ENCODE measurements around the gene NCOA3.
"Not testable (repeated sequence)": the region's sequence is repeated elsewhere in the genome, so short reads cannot be mapped to it uniquely, and the experiment has no call there.

Gene NCOA3

DNA sequence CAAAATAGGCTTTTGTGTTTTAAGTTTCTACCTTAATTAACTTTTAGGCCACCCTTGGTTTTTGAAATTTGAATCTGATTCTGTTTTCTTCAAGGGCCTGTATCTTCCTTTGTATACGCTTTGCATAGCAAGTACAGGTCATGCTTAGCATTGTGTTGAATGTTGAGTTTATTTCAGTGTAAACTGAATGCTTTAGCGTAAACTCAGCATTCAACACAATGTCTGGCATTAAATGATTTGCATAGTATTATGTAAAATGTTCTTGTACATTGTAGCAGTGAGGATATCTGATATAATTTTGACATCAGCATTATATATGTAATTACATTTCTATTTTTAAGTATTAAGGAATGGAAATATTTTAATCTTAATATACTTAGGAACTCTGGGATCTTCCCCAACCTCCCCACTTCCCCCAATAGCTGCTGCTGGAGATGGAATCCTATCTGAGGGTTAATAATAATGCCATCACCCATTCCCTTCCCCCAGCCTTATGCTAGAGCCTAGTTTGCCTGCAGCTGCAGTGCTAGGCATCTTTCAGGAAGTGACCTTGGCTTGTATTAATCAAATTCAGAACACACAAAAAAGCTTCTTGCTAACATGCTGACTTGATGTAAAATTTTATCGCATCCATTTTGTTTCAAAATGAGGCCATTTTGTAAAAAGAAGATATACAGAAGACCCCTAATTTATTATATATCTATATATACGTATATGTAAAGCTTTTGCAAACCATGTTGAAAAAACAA lies 73.1 kb downstream of the NCOA3 start:
- Mint-ChIP-seq H3K27me3 (no peaks in the 10 kb centered on the region), H3K27ac (no peak overlapping the region), H3K4me1 (peaks cover 83% of the 10 kb centered on the region), H3K4me3 (peak overlapping the region in 1 of 2 donors; percentile 28), H3K9me3 (peaks cover 0 to 4% of the 10 kb centered on the region in 2 donors)
- DNase-seq = no peak
- ATAC-seq = no peak

DNA sequence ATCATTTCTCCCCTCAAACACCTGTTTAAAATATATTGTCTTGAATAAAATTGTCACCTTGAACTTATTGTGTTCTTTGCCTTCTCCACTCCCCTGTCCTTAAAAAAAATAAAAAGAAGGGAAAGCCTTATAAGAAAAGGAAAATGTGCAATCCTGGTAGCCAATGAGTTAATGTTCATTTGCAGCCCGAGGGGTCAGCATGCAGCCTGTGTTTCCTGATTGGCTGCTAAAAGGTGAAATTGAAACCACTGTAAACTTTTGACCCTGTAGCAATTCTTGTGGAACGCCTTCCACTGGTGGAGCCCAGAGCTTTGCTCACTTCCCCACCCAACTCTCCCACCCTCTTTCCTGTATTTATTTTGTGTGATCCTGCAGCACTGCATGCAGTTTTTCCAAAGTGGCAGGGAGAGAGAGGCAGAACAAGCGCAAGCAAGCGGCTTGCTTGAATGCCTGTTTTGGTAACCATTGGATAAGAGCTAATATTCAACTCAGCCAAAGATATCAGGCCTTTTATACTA lies 74.9 kb downstream of the NCOA3 start:
- no peak overlapping the region for H3K27ac Mint-ChIP-seq
- no peaks in the 10 kb centered on the region for H3K9me3 Mint-ChIP-seq
- H3K4me3 Mint-ChIP-seq = peak overlapping the region; percentile 59 to 64
- H3K27me3 Mint-ChIP-seq = no peaks in the 10 kb centered on the region
- ATAC-seq (no peak), DNase-seq (no peak)
- peaks cover 81% of the 10 kb centered on the region for H3K4me1 Mint-ChIP-seq

DNA sequence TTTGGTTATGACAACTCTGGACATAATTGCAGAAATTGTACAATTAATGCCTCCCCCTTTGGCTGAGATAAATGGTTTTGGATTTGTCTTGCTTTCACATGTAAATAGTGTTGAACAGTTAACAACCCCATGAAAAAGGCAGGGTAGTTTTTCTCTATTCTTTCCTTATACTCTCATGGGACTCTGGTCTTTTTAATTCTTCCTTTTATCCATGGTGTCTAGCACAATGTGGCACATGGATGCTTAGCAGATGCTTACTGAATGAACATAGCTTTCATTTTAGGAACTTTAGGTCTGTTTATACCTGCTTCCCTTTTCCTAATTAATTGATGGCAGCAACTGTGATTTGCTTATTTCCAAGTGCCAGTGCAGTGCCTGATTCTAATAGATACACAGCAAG lies 75.6 kb downstream of the NCOA3 start:
- Mint-ChIP-seq H3K4me3 (no peak overlapping the region), H3K4me1 (peaks cover 74% of the 10 kb centered on the region)

DNA sequence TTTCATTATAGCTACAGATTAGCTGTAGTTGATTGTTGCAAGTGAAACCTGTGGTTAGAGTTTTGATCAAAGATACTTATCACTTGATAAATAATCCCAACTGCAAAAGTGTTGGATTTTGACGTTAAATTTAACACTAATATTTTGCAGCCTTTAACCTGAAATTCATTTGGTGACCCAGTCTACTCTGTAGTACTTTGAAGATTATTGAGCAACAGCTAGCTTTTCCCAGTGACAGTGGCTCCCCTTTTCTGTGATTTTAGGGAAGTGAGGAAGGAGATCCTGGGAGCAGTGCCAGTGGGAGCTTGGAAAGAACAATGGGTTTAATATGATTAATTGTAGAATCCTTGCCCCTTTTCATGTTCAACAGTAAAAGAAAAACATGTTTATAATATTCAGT lies 76.9 kb downstream of the NCOA3 start:
- Mint-ChIP-seq H3K27ac (peak overlapping the region in 1 of 2 donors; percentile 54), H3K4me3 (no peak overlapping the region), H3K4me1 (peaks cover 71% of the 10 kb centered on the region), H3K9me3 (no peaks in the 10 kb centered on the region), H3K27me3 (no peaks in the 10 kb centered on the region)
- DNase-seq (no peak), ATAC-seq (no peak)

More for the DNA sequence above, 75.6 kb downstream of the NCOA3 start:
- H3K27me3 Mint-ChIP-seq = no peaks in the 10 kb centered on the region
- no peak overlapping the region for H3K27ac Mint-ChIP-seq
- no peak for DNase-seq
- ATAC-seq = no peak
- no peaks in the 10 kb centered on the region for H3K9me3 Mint-ChIP-seq

DNA sequence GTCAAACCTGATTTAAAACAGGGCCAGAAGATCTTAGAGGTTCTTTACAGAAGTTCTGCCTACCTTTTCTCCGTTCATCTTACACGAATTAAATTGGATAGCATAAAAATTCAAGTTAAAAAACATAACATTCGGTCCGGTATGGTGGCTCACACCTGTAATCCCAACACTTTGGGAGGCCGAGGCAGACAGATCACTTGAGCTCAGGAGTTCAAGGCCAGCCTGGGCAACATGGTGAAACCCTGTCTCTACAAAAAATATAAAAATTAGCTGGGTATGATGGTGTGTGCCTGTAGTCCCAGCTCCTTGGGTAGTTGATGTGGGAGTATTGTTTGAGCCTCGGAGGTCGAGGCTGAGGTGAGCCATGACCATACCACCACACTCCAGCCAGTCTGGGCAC lies 79.0 kb downstream of the NCOA3 start:
- not testable (repeated sequence) for H3K9me3 Mint-ChIP-seq, DNase-seq, H3K27me3 Mint-ChIP-seq, H3K4me3 Mint-ChIP-seq, ATAC-seq
- peaks cover 77% of the 10 kb centered on the region for H3K4me1 Mint-ChIP-seq
- peak overlapping the region in 1 of 2 donors; percentile 76 for H3K27ac Mint-ChIP-seq

DNA sequence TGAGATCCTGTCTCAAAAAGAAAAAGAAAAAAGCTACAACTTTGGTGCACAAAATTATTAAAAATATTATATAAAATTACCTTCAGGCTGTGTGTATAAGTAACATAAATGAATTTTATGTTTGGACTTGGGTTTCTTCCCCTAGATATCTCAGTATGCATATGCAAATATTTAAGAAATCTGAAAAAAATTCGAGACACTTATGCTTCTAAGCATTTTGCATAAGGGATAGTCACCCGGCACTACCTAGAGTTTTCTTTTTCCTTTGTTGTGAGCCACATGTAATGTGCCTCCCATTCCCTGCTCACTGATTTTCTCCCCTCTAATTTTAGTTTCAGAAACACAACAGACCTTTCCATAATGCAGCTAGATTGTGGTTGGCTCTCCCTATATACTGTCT lies 79.4 kb downstream of the NCOA3 start:
- H3K4me3 Mint-ChIP-seq = no peak overlapping the region
- DNase-seq = no peak
- ATAC-seq = no peak
- H3K27ac Mint-ChIP-seq = no peak overlapping the region
- no peaks in the 10 kb centered on the region for H3K27me3 Mint-ChIP-seq
- H3K4me1 Mint-ChIP-seq = peaks cover 75% of the 10 kb centered on the region
- no peaks in the 10 kb centered on the region for H3K9me3 Mint-ChIP-seq

DNA sequence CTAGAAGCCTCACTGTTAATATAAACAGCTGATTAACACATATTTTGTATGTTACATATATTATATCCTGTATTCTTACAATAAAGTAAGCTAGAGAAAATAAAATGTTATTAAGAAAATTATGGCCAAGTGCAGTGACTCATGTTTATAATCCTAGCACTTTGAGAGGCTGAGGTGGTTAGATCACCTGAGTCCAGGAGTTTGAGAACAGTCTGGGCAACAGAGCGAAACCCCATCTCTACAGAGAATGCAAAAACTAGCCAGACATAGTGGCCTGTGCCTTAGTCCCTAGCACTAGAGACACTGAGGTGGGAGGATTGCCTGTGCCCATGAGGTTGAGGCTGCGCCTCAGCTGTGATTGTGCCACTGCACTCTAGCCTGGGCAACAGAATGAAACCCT lies 81.9 kb downstream of the NCOA3 start:
- H3K4me3 Mint-ChIP-seq = no peak overlapping the region
- no peaks in the 10 kb centered on the region for H3K27me3 Mint-ChIP-seq
- ATAC-seq (no peak), DNase-seq (no peak)
- no peaks in the 10 kb centered on the region for H3K9me3 Mint-ChIP-seq
- H3K27ac Mint-ChIP-seq = peak overlapping the region; percentile 24 to 67
- H3K4me1 Mint-ChIP-seq = peaks cover 76% of the 10 kb centered on the region

DNA sequence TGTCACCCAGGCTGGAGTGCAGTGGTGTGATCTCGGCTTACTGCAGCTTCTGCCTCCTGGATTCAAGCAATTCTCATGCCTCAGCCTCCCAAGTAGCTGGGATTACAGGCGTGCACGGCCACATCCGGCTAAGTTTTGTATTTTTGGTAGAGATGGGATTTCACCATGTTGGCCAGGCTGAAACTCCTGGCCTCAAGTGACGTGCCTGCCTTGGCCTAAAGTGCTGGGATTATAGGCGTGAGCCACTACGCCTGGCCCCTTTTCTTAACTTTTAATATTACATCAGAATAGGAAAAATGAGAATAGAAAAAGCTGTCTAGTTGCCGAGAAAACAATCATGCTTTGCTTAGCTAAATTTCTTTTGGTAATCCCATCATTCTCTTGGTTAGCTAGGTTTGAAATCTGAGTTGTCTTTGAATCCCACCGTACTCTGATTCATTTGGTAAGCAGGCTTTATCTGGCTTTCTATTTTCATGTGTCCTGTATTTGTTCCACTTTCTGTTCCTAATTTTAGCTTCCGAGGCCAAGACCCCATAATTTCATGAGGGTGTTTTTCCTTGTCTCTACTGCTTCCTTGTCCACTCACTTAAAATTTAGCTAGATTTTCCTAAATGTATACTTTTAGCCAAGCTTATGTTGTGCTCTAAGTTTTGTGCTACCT lies 83.5 kb downstream of the NCOA3 start:
- H3K4me3 Mint-ChIP-seq = no peak overlapping the region
- H3K9me3 Mint-ChIP-seq = no peaks in the 10 kb centered on the region
- DNase-seq = no peak
- peaks cover 59% of the 10 kb centered on the region for H3K4me1 Mint-ChIP-seq
- H3K27me3 Mint-ChIP-seq = no peaks in the 10 kb centered on the region
- peak overlapping the region in 1 of 2 donors; percentile 67 for H3K27ac Mint-ChIP-seq
- no peak for ATAC-seq

DNA sequence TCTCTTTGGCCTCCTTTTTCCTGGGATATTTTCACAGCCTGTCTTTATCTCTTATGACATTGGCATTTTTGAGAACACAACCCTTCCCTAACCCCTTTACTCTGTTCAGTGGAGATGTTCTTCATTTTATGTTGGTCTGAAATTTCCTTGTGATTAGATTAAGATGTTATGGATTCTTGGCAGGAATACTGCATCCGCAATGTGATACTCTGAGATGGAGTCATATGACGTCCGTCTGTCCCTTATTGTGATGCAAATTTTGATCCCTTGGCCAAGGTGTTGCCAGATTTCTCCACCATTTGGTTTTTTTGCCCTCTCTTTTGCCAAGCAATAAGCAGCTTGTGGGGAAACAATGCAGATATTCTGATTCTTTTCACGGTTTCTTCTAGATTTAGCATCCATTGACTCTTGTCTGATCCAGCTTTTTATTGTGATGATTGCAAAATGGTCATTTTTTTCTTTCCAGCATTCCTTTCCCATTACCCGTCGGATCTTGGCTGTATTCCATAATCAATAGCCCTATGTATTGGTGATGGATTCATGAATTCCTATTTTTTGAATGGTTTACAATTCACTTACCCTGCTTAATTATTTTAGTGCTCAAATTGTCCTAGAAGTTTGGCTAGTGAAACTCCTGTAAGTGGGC lies 85.1 kb downstream of the NCOA3 start:
- H3K27me3 Mint-ChIP-seq = no peaks in the 10 kb centered on the region
- H3K27ac Mint-ChIP-seq = peak overlapping the region in 1 of 2 donors; percentile 15
- H3K4me3 Mint-ChIP-seq = no peak overlapping the region
- H3K9me3 Mint-ChIP-seq = no peaks in the 10 kb centered on the region
- no peak for DNase-seq
- peaks cover 61% of the 10 kb centered on the region for H3K4me1 Mint-ChIP-seq
- no peak for ATAC-seq

DNA sequence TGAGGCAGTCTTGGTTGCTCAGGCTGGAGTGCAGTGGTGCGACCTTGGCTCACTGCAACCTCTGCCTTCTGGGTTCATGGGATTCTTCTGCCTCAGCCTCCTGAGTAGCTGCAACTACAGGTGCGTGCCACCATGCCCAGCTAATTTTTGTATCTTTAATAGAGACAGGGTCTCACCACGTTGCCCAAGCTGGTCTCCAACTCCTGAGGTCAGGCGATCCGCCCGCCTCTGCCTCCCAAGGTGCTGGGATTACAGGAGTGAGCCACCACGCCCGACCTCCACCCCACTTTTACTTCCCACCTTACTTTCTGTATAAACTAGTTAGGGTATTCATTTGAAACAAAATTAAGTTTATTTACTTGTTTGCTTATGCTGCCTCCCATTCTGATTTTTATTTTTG lies 86.5 kb downstream of the NCOA3 start:
- no peak overlapping the region for H3K27ac Mint-ChIP-seq
- ATAC-seq (no peak), DNase-seq (no peak)
- peaks cover 60% of the 10 kb centered on the region for H3K4me1 Mint-ChIP-seq
- H3K4me3 Mint-ChIP-seq = no peak overlapping the region
- no peaks in the 10 kb centered on the region for H3K27me3 Mint-ChIP-seq
- no peaks in the 10 kb centered on the region for H3K9me3 Mint-ChIP-seq

DNA sequence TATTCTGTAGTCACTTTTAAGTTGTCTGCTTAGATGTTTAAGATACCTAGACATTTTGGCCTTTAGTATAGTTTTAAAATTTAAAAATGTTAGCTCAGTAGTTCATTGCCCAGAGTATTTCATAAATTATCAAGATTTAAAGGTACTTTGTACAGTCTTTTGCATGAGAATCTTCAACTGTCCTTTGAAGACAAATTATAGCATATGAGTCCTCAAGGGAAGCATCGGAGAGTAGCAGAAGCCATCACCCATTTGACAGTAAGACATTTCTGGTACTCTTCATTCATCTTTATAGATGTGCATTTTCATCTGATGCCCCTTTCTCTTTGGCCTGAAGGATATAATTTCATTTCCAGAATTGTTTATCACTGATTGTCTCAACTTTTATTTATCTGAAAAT lies 89.5 kb downstream of the NCOA3 start:
- Mint-ChIP-seq H3K27me3 (no peaks in the 10 kb centered on the region), H3K4me1 (peaks cover 41% of the 10 kb centered on the region), H3K27ac (peak overlapping the region in 1 of 2 donors; percentile 79), H3K4me3 (no peak overlapping the region), H3K9me3 (no peaks in the 10 kb centered on the region)
- ATAC-seq (no peak), DNase-seq (no peak)

DNA sequence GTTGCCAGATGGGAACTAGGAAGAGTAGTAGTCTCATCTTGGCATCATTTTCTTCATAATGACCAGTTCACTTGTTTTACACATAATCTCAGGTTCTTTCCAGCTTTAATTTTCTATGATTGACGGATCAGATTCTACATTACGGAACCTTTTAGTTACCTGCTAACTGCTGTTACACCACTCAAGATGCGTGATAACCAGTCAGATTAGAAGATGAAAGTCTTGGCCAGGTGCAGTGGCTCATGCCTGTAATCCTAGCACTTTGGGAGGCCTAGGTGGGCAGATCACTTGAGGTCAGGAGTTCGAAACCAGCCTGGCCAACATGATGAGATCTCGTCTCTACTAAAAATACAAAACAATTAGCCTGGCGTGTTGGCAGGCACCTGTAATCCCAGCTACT lies 92.5 kb downstream of the NCOA3 start:
- Mint-ChIP-seq H3K27ac (no peak overlapping the region), H3K4me1 (peaks cover 39% of the 10 kb centered on the region), H3K27me3 (no peaks in the 10 kb centered on the region), H3K9me3 (no peaks in the 10 kb centered on the region), H3K4me3 (no peak overlapping the region)
- DNase-seq = no peak
- ATAC-seq = no peak

DNA sequence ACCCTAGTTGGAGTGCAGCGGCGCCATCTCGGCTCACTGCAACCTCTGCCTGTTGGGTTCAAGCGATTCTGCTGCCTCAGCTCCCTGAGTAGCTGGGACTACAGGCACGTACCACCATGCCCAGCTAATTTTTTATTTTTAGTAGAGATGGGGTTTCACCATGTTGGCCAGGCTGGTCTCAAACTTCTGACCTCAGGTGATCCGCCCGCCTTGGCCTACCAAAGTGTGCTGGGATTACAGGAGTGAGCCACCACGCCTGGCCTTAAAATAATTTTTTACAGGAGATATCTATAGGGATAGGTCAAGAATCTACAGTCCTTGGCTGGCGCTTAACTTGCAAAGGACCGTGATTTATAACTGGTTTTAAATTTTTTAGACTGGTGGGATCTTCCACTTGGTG lies 93.5 kb downstream of the NCOA3 start:
- not testable (repeated sequence) for H3K9me3 Mint-ChIP-seq
- peaks cover 41% of the 10 kb centered on the region for H3K4me1 Mint-ChIP-seq

DNA sequence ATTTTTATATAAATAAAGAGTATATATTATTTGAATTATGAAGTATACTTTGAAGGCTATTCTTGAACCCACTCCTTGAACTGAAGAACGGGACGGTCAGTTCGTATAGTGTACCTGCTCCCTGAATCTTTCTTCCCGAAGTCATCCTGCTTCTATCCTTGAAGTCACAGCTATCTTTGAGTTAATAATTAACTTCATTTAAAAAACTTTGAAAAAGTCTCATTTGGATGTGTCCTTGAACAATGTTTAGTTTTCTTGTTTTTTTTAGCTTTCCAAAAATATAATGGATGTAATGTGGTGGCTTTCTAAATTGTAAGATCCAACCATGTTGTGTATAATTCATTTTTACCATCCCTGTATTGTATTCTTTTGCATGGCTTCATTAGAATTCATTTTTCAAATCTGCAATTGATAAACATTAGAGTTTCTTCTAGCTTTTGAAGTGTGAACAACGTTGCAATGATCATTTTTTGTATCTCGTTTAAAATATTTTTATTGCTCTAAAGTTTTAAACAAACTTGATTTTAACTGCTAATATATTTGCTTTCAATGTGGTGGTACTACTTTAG lies 94.4 kb downstream of the NCOA3 start:
- Mint-ChIP-seq H3K4me1 (peaks cover 45% of the 10 kb centered on the region), H3K9me3 (no peaks in the 10 kb centered on the region), H3K27ac (no peak overlapping the region), H3K4me3 (no peak overlapping the region), H3K27me3 (no peaks in the 10 kb centered on the region)
- ATAC-seq = no peak
- no peak for DNase-seq

More for the DNA sequence above, 93.5 kb downstream of the NCOA3 start:
- H3K4me3 Mint-ChIP-seq, DNase-seq, H3K27me3 Mint-ChIP-seq, ATAC-seq: not testable (repeated sequence)
- H3K27ac Mint-ChIP-seq = peak overlapping the region in 1 of 2 donors; percentile 27

DNA sequence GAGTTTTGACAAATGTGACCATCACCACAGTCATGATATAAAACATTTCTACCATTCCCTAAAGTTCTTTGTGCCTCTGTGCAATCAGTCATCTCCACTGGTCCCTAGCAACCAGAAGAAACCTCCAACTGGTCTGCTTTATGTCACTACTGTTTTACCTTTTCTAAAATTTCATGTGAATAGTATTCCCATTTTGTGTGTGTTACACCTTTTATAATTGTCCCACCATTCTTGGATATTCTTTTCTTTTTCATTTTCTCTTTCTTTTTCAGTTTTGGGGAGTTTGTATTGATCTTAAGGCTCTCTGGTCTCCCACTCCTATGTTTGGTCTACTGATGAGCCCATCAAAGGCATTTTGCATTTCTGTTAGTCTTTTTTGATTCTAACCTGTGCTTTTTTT lies 95.4 kb downstream of the NCOA3 start:
- ATAC-seq = no peak
- Mint-ChIP-seq H3K27ac (peak overlapping the region in 1 of 2 donors; percentile 95), H3K27me3 (no peaks in the 10 kb centered on the region), H3K4me3 (no peak overlapping the region), H3K4me1 (peaks cover 42% of the 10 kb centered on the region), H3K9me3 (no peaks in the 10 kb centered on the region)
- no peak for DNase-seq
